Measurements from ENCODE around the gene CDH12.

The CDH12 gene

GRCh38 chr5:21765406-21765805 lies 1087.7 kb downstream of the CDH12 start:
- DNase-seq (ENCODE audit: low read depth, low spot score) = no peak

- DNase-seq (ENCODE audit: low read depth, low spot score) = no peak
Measured at GRCh38 chr5:21739096-21739495, 1114.0 kb downstream of the CDH12 start.

GRCh38 chr5:21723500-21723899 lies 1129.6 kb downstream of the CDH12 start:
- no peak for DNase-seq (ENCODE audit: low read depth, low spot score)

GRCh38 chr5:21711866-21712758 lies 1141.0 kb downstream of the CDH12 start:
- no peak for DNase-seq (ENCODE audit: low read depth, low spot score)

GRCh38 chr5:21709770-21710169 lies 1143.4 kb downstream of the CDH12 start:
- DNase-seq (ENCODE audit: low read depth, low spot score) = no peak

- DNase-seq (ENCODE audit: low read depth, low spot score) = no peak
Measured at GRCh38 chr5:21704974-21705668, 1148.0 kb downstream of the CDH12 start.

GRCh38 chr5:21701317-21701716 lies 1151.8 kb downstream of the CDH12 start:
- DNase-seq (ENCODE audit: low read depth, low spot score) = no peak
